HCT116 (cell line): ENCODE measurements around the gene LONRF3. TPM values are rescaled to one million over a fixed set of nuclear protein-coding genes. Genes with fewer than 3 reads are reported as not detected.
A peak's percentile ranks its signal among the peaks of the same experiment; 100 is the strongest.

Experiments used
- ATAC-seq: fragments of 200-7000 bp; cut with Tn5 transposase; 2 replicates; pipeline ENCODE4 v1.9.1; 2020; ENCODE audit warnings: mild to moderate bottlenecking, moderate library complexity
- BruUV-seq: library from RNA; stranded (reverse); fragments of 400-500 nt; replicated peaks from 2 replicates; lab custom pipeline; 2021; lab: Mats Ljungman, UMichigan
- CTCF ChIA-PET: fragments of 300-600 bp; sonication (Branson Sonifier 250); formaldehyde crosslinking; loops from one replicate; lab custom pipeline; 2021; ENCODE audit warnings: antibody characterized with exemption; lab: Charles Lee
- POLR2A ChIA-PET: fragments of 300-600, 350-600 bp; sonication (Branson Sonifier 250); formaldehyde crosslinking; loops from one replicate; lab custom pipeline; 2021; ENCODE audit warnings: antibody characterized with exemption; lab: Charles Lee
- RAD21 ChIA-PET, 2 experiments: fragments of 300-600 bp; sonication (Branson Sonifier 250); formaldehyde crosslinking; loops; one replicate each; lab custom pipeline; 2023; ENCODE audit warnings: low total read pairs in 2 of 2; ENCODE audit not compliant: uncharacterized antibody in 2 of 2, unreplicated experiment in 2 of 2, low non-redundant PET in 1 of 2; lab: Charles Lee
- DNase-seq: peaks from one replicate; pipeline ENCODE4 v3.0.0-alpha.2; 2010; ENCODE audit warnings: low read depth, low spot score
- H2AFZ ChIP-seq: fragments of 200-600 bp; shearing (Covaris generic), sonication (generic); 2 replicates; pipeline ENCODE4 v1.6.1; 2017; ENCODE audit warnings: low read depth, mixed run types, mixed read lengths, antibody characterized with exemption, low read length; ENCODE audit not compliant: poor library complexity, severe bottlenecking
- H3K27ac ChIP-seq: 2 replicates; pipeline ENCODE4 v1.5.1; 2012; ENCODE audit warnings: low read depth, low read length
- H3K27me3 ChIP-seq: fragments of 200-600 bp; sonication (generic); 2 replicates; pipeline ENCODE4 v1.6.1; 2016; ENCODE audit warnings: mixed run types, low read length, mixed read lengths; ENCODE audit not compliant: insufficient read depth
- H3K36me3 ChIP-seq, 2 experiments: fragments of 200-500 bp in 1 of 2; fragments of 200-600 bp in 1 of 2; sonication (Bioruptor generic) in 1 of 2; sonication (generic) in 1 of 2; 2 replicates each; pipeline versions ENCODE4 v1.5.1 to v1.6.1; 2014 to 2016; ENCODE audit warnings: low read length in 2 of 2, inconsistent platforms in 1 of 2, mixed read lengths in 1 of 2, mixed run types in 1 of 2; ENCODE audit not compliant: insufficient read depth in 2 of 2, control insufficient read depth in 1 of 2
- H3K4me1 ChIP-seq, 2 experiments: fragments of 200-600 bp in 1 of 2; sonication (generic) in 1 of 2; 2 replicates each; pipeline versions ENCODE4 v1.5.1 to v1.6.1; 2012 to 2017; ENCODE audit warnings: low read length in 2 of 2, inconsistent platforms in 1 of 2, mild to moderate bottlenecking in 1 of 2, mixed read lengths in 1 of 2, mixed run types in 1 of 2, moderate library complexity in 1 of 2; ENCODE audit not compliant: insufficient read depth in 2 of 2, control insufficient read depth in 1 of 2
- H3K4me2 ChIP-seq: fragments of 200-600 bp; sonication (generic); 2 replicates; pipeline ENCODE4 v1.6.1; 2017; ENCODE audit warnings: mixed run types, low read length, mixed read lengths
- H3K4me3 ChIP-seq, 2 experiments: fragments of 200-600 bp in 1 of 2; sonication (generic) in 1 of 2; replicated peaks in 1 of 2; 2 replicates each; pipeline ENCODE4 v1.5.1; 2011 to 2016; ENCODE audit warnings: low read length in 2 of 2, control low read depth in 1 of 2, low read depth in 1 of 2, mild to moderate bottlenecking in 1 of 2, mixed read lengths in 1 of 2, mixed run types in 1 of 2
- H3K79me2 ChIP-seq: fragments of 200-600 bp; sonication (generic); 2 replicates; pipeline ENCODE4 v1.6.1; 2017; ENCODE audit warnings: mild to moderate bottlenecking, mixed run types, low read length, moderate library complexity, mixed read lengths; ENCODE audit not compliant: insufficient read depth
- H3K9ac ChIP-seq: fragments of 200-600 bp; sonication (generic); 2 replicates; pipeline ENCODE4 v1.6.1; 2016; ENCODE audit warnings: low read length, mixed read lengths
- H3K9me2 ChIP-seq: fragments of 200-600 bp; sonication (generic), shearing (Covaris generic); 2 replicates; pipeline ENCODE4 v1.6.1; 2017; ENCODE audit warnings: mixed run types, mild to moderate bottlenecking, moderate library complexity; ENCODE audit not compliant: insufficient read depth
- H3K9me3 ChIP-seq, 2 experiments: fragments of 200-500 bp in 1 of 2; fragments of 200-600 bp in 1 of 2; sonication (Bioruptor generic) in 1 of 2; sonication (generic) in 1 of 2; 2 replicates each; pipeline ENCODE4 v1.6.1; 2014 to 2017; ENCODE audit warnings: low read length in 2 of 2, mixed read lengths in 2 of 2, inconsistent platforms in 1 of 2, low read depth in 1 of 2, mild to moderate bottlenecking in 1 of 2, mixed run types in 1 of 2, moderate library complexity in 1 of 2; ENCODE audit not compliant: control insufficient read depth in 1 of 2, insufficient read depth in 1 of 2
- H4K20me1 ChIP-seq: fragments of 200-600 bp; sonication (generic), shearing (Covaris generic); 2 replicates; pipeline ENCODE4 v1.6.1; 2017; ENCODE audit warnings: mixed run types, mild to moderate bottlenecking, moderate library complexity; ENCODE audit not compliant: insufficient read depth
- CBX3 ChIP-seq: IDR thresholded peaks from 2 replicates; pipeline ENCODE4 v1.6.1; 2012; ENCODE audit warnings: low read depth
- CEBPB ChIP-seq: IDR thresholded peaks from 2 replicates; pipeline ENCODE4 v1.6.1; 2012; ENCODE audit warnings: low read depth
- EGR1 ChIP-seq: IDR thresholded peaks from 2 replicates; pipeline ENCODE4 v1.6.1; 2012; ENCODE audit warnings: low read depth
- ELF1 ChIP-seq: IDR thresholded peaks from 2 replicates; pipeline ENCODE4 v1.6.1; 2012; ENCODE audit warnings: low read depth, borderline replicate concordance
- EZH2 ChIP-seq: fragments of 200-600 bp; sonication (generic); IDR thresholded peaks from 2 replicates; pipeline ENCODE4 v1.6.1; 2017; ENCODE audit warnings: antibody characterized with exemption, mixed run types
- EZH2phosphoT487 ChIP-seq: fragments of 200-600 bp; IDR thresholded peaks from 2 replicates; pipeline ENCODE4 v1.6.1; 2018; ENCODE audit warnings: antibody characterized with exemption, borderline replicate concordance
- JUND ChIP-seq: IDR thresholded peaks from 2 replicates; pipeline ENCODE4 v1.6.1; 2012
- POLR2AphosphoS5 ChIP-seq: IDR thresholded peaks from 2 replicates; pipeline ENCODE4 v1.6.1; 2011; ENCODE audit warnings: mild to moderate bottlenecking, low read depth, low read length, moderate library complexity
- RAD21 ChIP-seq: IDR thresholded peaks from 2 replicates; pipeline ENCODE4 v1.6.1; 2012; ENCODE audit warnings: low read depth, mild to moderate bottlenecking
- SIN3A ChIP-seq: IDR thresholded peaks from 2 replicates; pipeline ENCODE4 v1.6.1; 2012; ENCODE audit warnings: low read depth
- SP1 ChIP-seq: IDR thresholded peaks from 2 replicates; pipeline ENCODE4 v1.6.1; 2012; ENCODE audit warnings: low read depth
- SRF ChIP-seq: IDR thresholded peaks from 2 replicates; pipeline ENCODE4 v1.6.1; 2012; ENCODE audit warnings: low read depth
- YY1 ChIP-seq: IDR thresholded peaks from 2 replicates; pipeline ENCODE4 v1.6.1; 2011; ENCODE audit warnings: low read length, low read depth, moderate library complexity, mild to moderate bottlenecking; ENCODE audit not compliant: insufficient replicate concordance; ENCODE audit errors: extremely low read depth
- ZFX ChIP-seq: fragments of 450-650 bp; IDR thresholded peaks from 2 replicates; pipeline ENCODE4 v1.6.1; 2017
- intact Hi-C: fragments of 100-400 bp; cut with micrococcal nuclease; formaldehyde crosslinking; loops from 2 replicates; pipeline ENCODE4 v1.10.0; 2022
- total RNA-seq: library from RNA; stranded (reverse); gene quantifications from one replicate; pipeline ENCODE4 v1.2.1, GENCODE V29; 2021; ENCODE audit not compliant: unreplicated experiment
- TF ChIP-seq, protein P1 (sequence below), 3 experiments: fragments of 200-600 bp in 1 of 3; sonication (generic) in 1 of 3; IDR thresholded peaks in 2 of 3; conservative IDR thresholded peaks in 1 of 3; 2 replicates each; pipeline ENCODE4 v1.5.1; 2012 to 2017; ENCODE audit warnings: low read depth in 2 of 3, low read length in 2 of 3, antibody characterized with exemption in 1 of 3, borderline replicate concordance in 1 of 3, control low read depth in 1 of 3, mild to moderate bottlenecking in 1 of 3, mixed read lengths in 1 of 3, mixed run types in 1 of 3, moderate library complexity in 1 of 3; ENCODE audit not compliant: insufficient read depth in 1 of 3
- TF ChIP-seq, protein P2 (sequence below): IDR thresholded peaks from 2 replicates; pipeline ENCODE4 v1.6.1; 2011; ENCODE audit warnings: mild to moderate bottlenecking, low read length, moderate library complexity; ENCODE audit not compliant: insufficient replicate concordance; ENCODE audit errors: extremely low read depth
- TF ChIP-seq, protein P3 (sequence below): IDR thresholded peaks from 2 replicates; pipeline ENCODE4 v1.6.1; 2012; ENCODE audit warnings: low read depth

The LONRF3 gene
- total RNA-seq, 1 experiment from 2014 or later: 3.1 TPM

DNA sequence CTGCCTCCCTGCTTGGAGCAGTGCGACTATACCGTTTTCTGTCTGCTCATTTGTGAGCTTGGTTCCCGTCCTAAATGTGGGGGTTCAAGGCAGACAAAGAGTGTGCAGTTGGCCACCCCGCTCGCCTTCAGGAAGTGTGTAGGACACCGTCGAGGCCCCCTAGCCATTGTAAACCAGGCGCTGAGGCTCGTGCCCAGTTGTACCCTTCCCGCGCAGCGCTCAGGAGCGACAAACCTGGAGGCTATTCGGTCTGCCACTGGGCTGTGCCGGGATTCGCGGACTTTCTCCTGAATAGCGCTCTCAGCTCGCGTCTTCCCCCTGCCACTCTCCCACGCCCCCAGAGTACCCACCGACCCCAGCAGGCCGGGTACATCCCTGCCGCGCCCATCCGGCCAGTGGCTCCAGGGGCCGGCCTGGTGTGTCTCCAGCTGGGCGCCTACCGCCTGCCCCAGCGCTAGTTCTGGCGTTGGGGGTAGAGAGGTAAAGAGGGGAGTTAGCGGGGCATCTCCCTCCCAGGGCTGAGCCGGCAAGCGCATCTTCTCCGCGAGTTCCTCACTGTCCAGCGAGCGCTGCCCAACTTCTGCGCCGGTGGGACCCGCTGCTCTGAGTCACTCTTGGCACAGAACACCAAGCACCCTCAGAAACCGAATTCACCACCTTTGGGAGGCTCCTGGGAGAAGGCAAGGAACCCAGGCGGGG, 880 bp upstream of the LONRF3 start (continued):
- no peak for TF ChIP-seq CBX3
- TF ChIP-seq RAD21: no peak
- no peak for TF ChIP-seq ELF1

DNA sequence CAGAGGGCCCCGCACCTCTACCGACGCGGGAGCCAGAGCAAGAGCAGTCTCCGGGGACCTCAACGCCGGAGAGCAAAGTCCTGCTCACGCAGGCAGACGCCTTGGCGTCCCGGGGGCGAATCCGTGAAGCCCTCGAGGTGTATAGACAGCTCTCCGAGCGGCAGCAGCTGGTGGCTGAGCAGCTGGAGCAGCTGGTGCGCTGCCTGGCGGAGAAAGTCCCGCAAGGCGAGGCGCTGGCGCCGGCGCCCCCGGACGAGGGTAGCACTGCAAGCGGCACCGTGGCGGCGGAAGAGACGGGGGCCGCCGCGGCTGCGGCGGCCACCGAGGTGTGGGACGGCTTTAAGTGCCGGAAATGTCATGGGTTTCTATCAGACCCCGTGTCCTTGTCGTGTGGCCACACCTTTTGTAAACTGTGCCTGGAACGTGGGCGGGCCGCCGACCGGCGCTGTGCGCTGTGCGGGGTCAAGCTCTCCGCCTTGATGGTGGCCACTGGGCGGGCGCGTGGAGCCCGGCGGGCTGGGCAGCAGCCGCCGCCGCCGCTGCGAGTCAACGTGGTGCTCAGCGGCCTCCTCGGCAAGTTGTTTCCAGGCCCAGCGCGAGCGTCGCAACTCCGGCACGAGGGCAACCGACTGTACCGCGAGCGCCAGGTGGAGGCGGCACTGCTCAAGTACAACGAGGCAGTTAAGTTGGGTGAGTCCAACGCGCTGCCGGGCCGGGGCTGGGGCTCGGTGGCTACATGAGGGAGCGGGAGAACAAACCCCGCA, 672 bp downstream of the LONRF3 start:
- Histone ChIP-seq H3K9me3 (no peaks in the 10 kb centered on the region), H3K27me3 (no peaks in the 10 kb centered on the region), H3K27ac (peak overlapping the region; percentile 35; the same call in 1 of the 2 replicates), H3K9me2 (no peaks in the 10 kb centered on the region), H2AFZ (no peak overlapping the region), H4K20me1 (no peaks in the 10 kb centered on the region), H3K9ac (no peak overlapping the region), H3K4me3 (peak overlapping the region; percentile 39 to 56), H3K36me3 (no peaks in the 10 kb centered on the region), H3K79me2 (no peaks in the 10 kb centered on the region), H3K4me2 (peak overlapping the region; percentile 78), H3K4me1 (peaks cover 11 to 32% of the 10 kb centered on the region in 2 experiments; a peak in 3 of 4 replicates)
- intact Hi-C loops: no loop called here
- ATAC-seq (peak; percentile 48), DNase-seq (no peak)
- RAD21 ChIA-PET: no interaction called here
- BruUV-seq: no TSS peak
- CTCF ChIA-PET: no interaction called here
- POLR2A ChIA-PET: no interaction called here
- peak; percentile 20; the same call in 1 of the 2 replicates for TF ChIP-seq ZFX
- no peak for TF ChIP-seq SP1
- no peak for TF ChIP-seq SIN3A
- no peak for TF ChIP-seq JUND
- TF ChIP-seq, protein P1, sequence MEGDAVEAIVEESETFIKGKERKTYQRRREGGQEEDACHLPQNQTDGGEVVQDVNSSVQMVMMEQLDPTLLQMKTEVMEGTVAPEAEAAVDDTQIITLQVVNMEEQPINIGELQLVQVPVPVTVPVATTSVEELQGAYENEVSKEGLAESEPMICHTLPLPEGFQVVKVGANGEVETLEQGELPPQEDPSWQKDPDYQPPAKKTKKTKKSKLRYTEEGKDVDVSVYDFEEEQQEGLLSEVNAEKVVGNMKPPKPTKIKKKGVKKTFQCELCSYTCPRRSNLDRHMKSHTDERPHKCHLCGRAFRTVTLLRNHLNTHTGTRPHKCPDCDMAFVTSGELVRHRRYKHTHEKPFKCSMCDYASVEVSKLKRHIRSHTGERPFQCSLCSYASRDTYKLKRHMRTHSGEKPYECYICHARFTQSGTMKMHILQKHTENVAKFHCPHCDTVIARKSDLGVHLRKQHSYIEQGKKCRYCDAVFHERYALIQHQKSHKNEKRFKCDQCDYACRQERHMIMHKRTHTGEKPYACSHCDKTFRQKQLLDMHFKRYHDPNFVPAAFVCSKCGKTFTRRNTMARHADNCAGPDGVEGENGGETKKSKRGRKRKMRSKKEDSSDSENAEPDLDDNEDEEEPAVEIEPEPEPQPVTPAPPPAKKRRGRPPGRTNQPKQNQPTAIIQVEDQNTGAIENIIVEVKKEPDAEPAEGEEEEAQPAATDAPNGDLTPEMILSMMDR (IDR thresholded peaks at IDR 0.05 in 2 of 3, conservative IDR thresholded peaks at IDR 0.05 in 1 of 3; ENCODE audit: borderline replicate concordance in 1 of 3, insufficient read depth in 1 of 3, low read depth in 2 of 3, low read length in 2 of 3): no peak
- TF ChIP-seq EZH2phosphoT487: no peak
- TF ChIP-seq EGR1: peak; percentile 68
- TF ChIP-seq SRF: no peak
- TF ChIP-seq, protein P2, sequence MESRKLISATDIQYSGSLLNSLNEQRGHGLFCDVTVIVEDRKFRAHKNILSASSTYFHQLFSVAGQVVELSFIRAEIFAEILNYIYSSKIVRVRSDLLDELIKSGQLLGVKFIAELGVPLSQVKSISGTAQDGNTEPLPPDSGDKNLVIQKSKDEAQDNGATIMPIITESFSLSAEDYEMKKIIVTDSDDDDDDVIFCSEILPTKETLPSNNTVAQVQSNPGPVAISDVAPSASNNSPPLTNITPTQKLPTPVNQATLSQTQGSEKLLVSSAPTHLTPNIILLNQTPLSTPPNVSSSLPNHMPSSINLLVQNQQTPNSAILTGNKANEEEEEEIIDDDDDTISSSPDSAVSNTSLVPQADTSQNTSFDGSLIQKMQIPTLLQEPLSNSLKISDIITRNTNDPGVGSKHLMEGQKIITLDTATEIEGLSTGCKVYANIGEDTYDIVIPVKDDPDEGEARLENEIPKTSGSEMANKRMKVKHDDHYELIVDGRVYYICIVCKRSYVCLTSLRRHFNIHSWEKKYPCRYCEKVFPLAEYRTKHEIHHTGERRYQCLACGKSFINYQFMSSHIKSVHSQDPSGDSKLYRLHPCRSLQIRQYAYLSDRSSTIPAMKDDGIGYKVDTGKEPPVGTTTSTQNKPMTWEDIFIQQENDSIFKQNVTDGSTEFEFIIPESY: no peak
- no peak for TF ChIP-seq EZH2
- TF ChIP-seq YY1: no peak
- no peak for TF ChIP-seq CEBPB
- no peak for TF ChIP-seq RAD21
- TF ChIP-seq POLR2AphosphoS5: no peak
- TF ChIP-seq, protein P3, sequence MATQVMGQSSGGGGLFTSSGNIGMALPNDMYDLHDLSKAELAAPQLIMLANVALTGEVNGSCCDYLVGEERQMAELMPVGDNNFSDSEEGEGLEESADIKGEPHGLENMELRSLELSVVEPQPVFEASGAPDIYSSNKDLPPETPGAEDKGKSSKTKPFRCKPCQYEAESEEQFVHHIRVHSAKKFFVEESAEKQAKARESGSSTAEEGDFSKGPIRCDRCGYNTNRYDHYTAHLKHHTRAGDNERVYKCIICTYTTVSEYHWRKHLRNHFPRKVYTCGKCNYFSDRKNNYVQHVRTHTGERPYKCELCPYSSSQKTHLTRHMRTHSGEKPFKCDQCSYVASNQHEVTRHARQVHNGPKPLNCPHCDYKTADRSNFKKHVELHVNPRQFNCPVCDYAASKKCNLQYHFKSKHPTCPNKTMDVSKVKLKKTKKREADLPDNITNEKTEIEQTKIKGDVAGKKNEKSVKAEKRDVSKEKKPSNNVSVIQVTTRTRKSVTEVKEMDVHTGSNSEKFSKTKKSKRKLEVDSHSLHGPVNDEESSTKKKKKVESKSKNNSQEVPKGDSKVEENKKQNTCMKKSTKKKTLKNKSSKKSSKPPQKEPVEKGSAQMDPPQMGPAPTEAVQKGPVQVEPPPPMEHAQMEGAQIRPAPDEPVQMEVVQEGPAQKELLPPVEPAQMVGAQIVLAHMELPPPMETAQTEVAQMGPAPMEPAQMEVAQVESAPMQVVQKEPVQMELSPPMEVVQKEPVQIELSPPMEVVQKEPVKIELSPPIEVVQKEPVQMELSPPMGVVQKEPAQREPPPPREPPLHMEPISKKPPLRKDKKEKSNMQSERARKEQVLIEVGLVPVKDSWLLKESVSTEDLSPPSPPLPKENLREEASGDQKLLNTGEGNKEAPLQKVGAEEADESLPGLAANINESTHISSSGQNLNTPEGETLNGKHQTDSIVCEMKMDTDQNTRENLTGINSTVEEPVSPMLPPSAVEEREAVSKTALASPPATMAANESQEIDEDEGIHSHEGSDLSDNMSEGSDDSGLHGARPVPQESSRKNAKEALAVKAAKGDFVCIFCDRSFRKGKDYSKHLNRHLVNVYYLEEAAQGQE: no peak
